MM.1S (cell line): ENCODE results near the gene ARHGAP31.

Experiments
- DNase-seq: peaks from one replicate; pipeline ENCODE4 v3.0.0-alpha.2; 2015
- H2AFZ ChIP-seq: fragments of 300-600 bp; sonication (generic); 2 replicates; pipeline ENCODE4 v1.6.0; 2016; ENCODE audit warnings: antibody characterized with exemption, low read length
- H3F3A ChIP-seq: fragments of 300-600 bp; sonication (generic); 2 replicates; pipeline ENCODE4 v1.6.1; 2016; ENCODE audit warnings: mild to moderate bottlenecking, antibody characterized with exemption, low read length, moderate library complexity, mixed read lengths; ENCODE audit not compliant: insufficient read depth
- H3K27ac ChIP-seq: fragments of 300-600 bp; sonication (generic); 2 replicates; pipeline ENCODE4 v1.5.1; 2016; ENCODE audit warnings: mild to moderate bottlenecking, low read length
- H3K27me3 ChIP-seq: fragments of 300-600 bp; sonication (generic); replicated peaks from 2 replicates; pipeline ENCODE4 v1.6.0; 2016; ENCODE audit warnings: low read length; ENCODE audit not compliant: insufficient read depth
- H3K36me3 ChIP-seq: fragments of 300-600 bp; sonication (generic); replicated peaks from 2 replicates; pipeline ENCODE4 v1.6.1; 2016; ENCODE audit warnings: mild to moderate bottlenecking, low read length, mixed read lengths; ENCODE audit not compliant: insufficient read depth
- H3K4me1 ChIP-seq: fragments of 300-600 bp; sonication (generic); 2 replicates; pipeline ENCODE4 v1.6.1; 2016; ENCODE audit warnings: low read length, mixed read lengths
- H3K4me2 ChIP-seq: fragments of 300-600 bp; sonication (generic); 2 replicates; pipeline ENCODE4 v1.6.0; 2016; ENCODE audit warnings: low read depth, low read length
- H3K4me3 ChIP-seq: fragments of 300-600 bp; sonication (generic); 2 replicates; pipeline ENCODE4 v1.5.1; 2016; ENCODE audit warnings: low read length, mixed read lengths
- H3K79me2 ChIP-seq: fragments of 300-600 bp; sonication (generic); 2 replicates; pipeline ENCODE4 v1.6.1; 2016; ENCODE audit warnings: mixed run types, low read length, mixed read lengths
- H3K9ac ChIP-seq: fragments of 300-600 bp; sonication (generic); 2 replicates; pipeline ENCODE4 v1.6.1; 2016; ENCODE audit warnings: low read length, mixed read lengths
- H3K9me2 ChIP-seq: fragments of 300-600 bp; sonication (generic); replicated peaks from 2 replicates; pipeline ENCODE4 v1.6.1; 2016; ENCODE audit warnings: mild to moderate bottlenecking, low read length, mixed read lengths; ENCODE audit not compliant: insufficient read depth
- H3K9me3 ChIP-seq: fragments of 300-600 bp; sonication (generic); replicated peaks from 2 replicates; pipeline ENCODE4 v1.6.1; 2016; ENCODE audit warnings: mild to moderate bottlenecking, low read length, mixed read lengths; ENCODE audit not compliant: insufficient read depth
- H4K20me1 ChIP-seq: fragments of 300-600 bp; sonication (generic); 2 replicates; pipeline ENCODE4 v1.6.1; 2016; ENCODE audit warnings: mild to moderate bottlenecking, low read length, moderate library complexity, mixed read lengths; ENCODE audit not compliant: insufficient read depth
- CTCF ChIP-seq: fragments of 300-600 bp; sonication (generic); IDR thresholded peaks from 2 replicates; pipeline ENCODE4 v1.5.1; 2016; ENCODE audit warnings: antibody characterized with exemption, low read length, mixed read lengths
- EZH2 ChIP-seq: fragments of 300-600 bp; sonication (generic); optimal IDR thresholded peaks from 2 replicates; pipeline ENCODE3; 2017; ENCODE audit warnings: low read depth, mild to moderate bottlenecking, antibody characterized with exemption, low read length, mixed read lengths
- EZH2phosphoT487 ChIP-seq: fragments of 300-600 bp; sonication (generic); IDR thresholded peaks from 2 replicates; pipeline ENCODE4 v1.6.1; 2018; ENCODE audit warnings: antibody characterized with exemption, low read length

The ARHGAP31 gene

DNA sequence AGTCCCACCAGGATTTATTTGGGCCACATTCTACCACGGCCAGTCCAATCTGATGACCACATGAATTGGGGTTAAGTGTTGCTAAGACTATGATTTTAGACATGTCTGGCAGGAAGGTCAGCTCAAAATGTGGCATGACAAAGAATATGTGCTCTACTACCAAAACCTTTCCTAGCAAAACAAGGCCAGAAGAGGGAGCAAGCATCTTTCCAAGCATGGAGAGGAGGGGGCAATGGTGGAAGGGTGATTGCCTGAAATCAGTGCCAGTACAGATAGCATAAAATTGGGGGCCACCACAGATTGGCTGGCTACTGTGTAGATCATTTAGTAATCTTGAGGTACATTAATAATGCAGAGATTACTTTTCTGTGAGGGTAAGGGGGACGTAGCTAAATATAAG is 126.0 kb downstream of the ARHGAP31 start:
- Histone ChIP-seq H3K4me1 (no peaks in the 10 kb centered on the region), H3K27me3 (no peaks in the 10 kb centered on the region), H3K79me2 (no peaks in the 10 kb centered on the region), H3K4me2 (no peak overlapping the region), H3K9ac (no peak overlapping the region), H3K4me3 (no peak overlapping the region), H3F3A (no peaks in the 10 kb centered on the region), H3K27ac (no peak overlapping the region), H2AFZ (no peak overlapping the region), H3K9me3 (no peaks in the 10 kb centered on the region), H3K9me2 (no peaks in the 10 kb centered on the region), H4K20me1 (no peaks in the 10 kb centered on the region), H3K36me3 (no peaks in the 10 kb centered on the region)
- TF ChIP-seq EZH2phosphoT487 = no peak
- 0 out of 2 replicates have a peak, but pooled peaks have one; percentile 9 for TF ChIP-seq CTCF
- no peak for TF ChIP-seq EZH2
- DNase-seq = no peak

DNA sequence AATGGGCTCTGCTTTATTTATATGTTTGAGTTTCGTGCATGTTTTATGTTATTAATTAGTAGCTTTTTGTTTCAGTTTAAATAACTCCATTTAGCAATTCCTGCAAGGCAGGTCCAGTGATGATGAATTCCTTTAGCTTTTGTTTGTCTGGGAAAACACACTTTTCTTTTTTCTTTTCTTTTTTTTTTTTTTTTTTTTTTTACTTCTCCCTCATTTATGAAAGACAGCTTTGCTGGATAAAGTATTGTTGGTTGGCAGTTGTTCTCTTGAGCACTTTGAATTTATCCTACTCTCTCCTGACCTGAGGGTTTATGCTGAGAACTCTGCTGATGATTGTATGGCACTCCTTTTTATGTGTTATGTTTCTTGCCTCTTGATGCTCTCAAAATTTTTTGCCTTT is 133.5 kb downstream of the ARHGAP31 start:
- no peak overlapping the region for H3K27ac ChIP-seq
- H3K27me3 ChIP-seq = no peaks in the 10 kb centered on the region
- no peaks in the 10 kb centered on the region for H3K9me3 ChIP-seq
- no peak overlapping the region for H3K4me2 ChIP-seq
- H3K9ac ChIP-seq = no peak overlapping the region
- no peak for DNase-seq
- peaks cover 25% of the 10 kb centered on the region for H3K36me3 ChIP-seq
- H3K4me1 ChIP-seq = no peaks in the 10 kb centered on the region
- H3K4me3 ChIP-seq = no peak overlapping the region
- H2AFZ ChIP-seq = no peak overlapping the region
- no peaks in the 10 kb centered on the region for H4K20me1 ChIP-seq
- H3K9me2 ChIP-seq = no peaks in the 10 kb centered on the region
- TF ChIP-seq EZH2phosphoT487 = no peak
- TF ChIP-seq CTCF = no peak
- TF ChIP-seq EZH2 = no peak
- no peaks in the 10 kb centered on the region for H3F3A ChIP-seq
- no peaks in the 10 kb centered on the region for H3K79me2 ChIP-seq

DNA sequence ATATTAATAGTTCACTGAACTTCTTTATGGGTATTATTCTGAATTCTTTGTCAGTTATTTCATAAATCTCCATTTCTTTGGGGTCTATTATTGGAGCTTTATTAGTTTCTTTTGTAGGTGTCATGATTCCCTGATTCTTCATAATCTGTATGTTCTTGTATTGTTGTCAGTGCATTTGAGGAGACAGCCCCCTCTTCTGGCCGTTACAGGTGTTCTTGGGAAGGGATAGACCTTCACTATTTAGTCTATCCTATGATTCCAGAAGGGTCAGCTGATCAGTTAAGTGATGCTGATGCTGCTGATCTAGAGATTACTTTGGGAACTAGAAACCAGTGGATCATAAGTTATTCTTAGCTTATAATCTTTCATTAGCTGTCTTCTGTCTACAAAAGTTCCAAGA is 134.4 kb downstream of the ARHGAP31 start:
- Histone ChIP-seq H3K79me2 (no peaks in the 10 kb centered on the region), H3K4me1 (no peaks in the 10 kb centered on the region), H3K4me2 (no peak overlapping the region), H3K4me3 (no peak overlapping the region), H3F3A (no peaks in the 10 kb centered on the region), H3K27me3 (no peaks in the 10 kb centered on the region), H3K9ac (no peak overlapping the region), H3K27ac (no peak overlapping the region), H4K20me1 (no peaks in the 10 kb centered on the region), H3K9me2 (no peaks in the 10 kb centered on the region), H3K36me3 (peaks cover 25% of the 10 kb centered on the region), H2AFZ (no peak overlapping the region), H3K9me3 (no peaks in the 10 kb centered on the region)
- DNase-seq = no peak
- TF ChIP-seq EZH2phosphoT487 (no peak), EZH2 (no peak), CTCF (no peak)
